ENCODE measurements around the gene DTX3L. TPM values are rescaled to one million over a fixed set of nuclear protein-coding genes. Genes with fewer than 3 reads are reported as not detected.

Gene DTX3L
- total RNA-seq, 2 donors from 2014 or later, result 30.4 to 65.2 TPM

GRCh38 chr3:122582390-122582789 lies 18.3 kb downstream of the DTX3L start:
- H3K36me3 Mint-ChIP-seq, result peaks cover 18 to 67% of the 10 kb centered on the region in 2 donors

GRCh38 chr3:122586098-122586497 lies 22.0 kb downstream of the DTX3L start:
- Mint-ChIP-seq H3K27ac (peak overlapping the region in 1 of 2 donors; percentile 39), H3K9me3 (peaks cover 11 to 26% of the 10 kb centered on the region in 2 donors), H3K36me3 (peaks cover 15 to 52% of the 10 kb centered on the region in 2 donors)
- ATAC-seq (peak in 1 of 2 donors; percentile 44), DNase-seq (ENCODE audit: low spot score in 2 of 2) (no peak)

More at GRCh38 chr3:122582390-122582789, 18.3 kb downstream of the DTX3L start:
- DNase-seq (ENCODE audit: low spot score in 2 of 2) (no peak), ATAC-seq (no peak)
- Mint-ChIP-seq H3K27ac (no peak overlapping the region), H3K9me3 (peaks cover 11 to 27% of the 10 kb centered on the region in 2 donors)

GRCh38 chr3:122586773-122587485 lies 22.8 kb downstream of the DTX3L start:
- ATAC-seq (peak in 1 of 2 donors; percentile 71), DNase-seq (ENCODE audit: low spot score in 2 of 2) (no peak)
- H3K9me3 Mint-ChIP-seq, result peaks cover 5 to 18% of the 10 kb centered on the region in 2 donors
- peak overlapping the region in 1 of 2 donors; percentile 39 for H3K27ac Mint-ChIP-seq
- peaks cover 8 to 44% of the 10 kb centered on the region in 2 donors for H3K36me3 Mint-ChIP-seq

- H3K36me3 Mint-ChIP-seq, result peaks cover 3 to 38% of the 10 kb centered on the region in 2 donors
- no peak for DNase-seq (ENCODE audit: low spot score in 2 of 2)
- H3K27ac Mint-ChIP-seq, result no peak overlapping the region
- ATAC-seq, result no peak
- peaks cover 1 to 11% of the 10 kb centered on the region in 2 donors for H3K9me3 Mint-ChIP-seq
Measured at GRCh38 chr3:122587572-122587971, 23.4 kb downstream of the DTX3L start.

GRCh38 chr3:122589297-122589696 lies 25.2 kb downstream of the DTX3L start:
- DNase-seq (ENCODE audit: low spot score in 2 of 2), result no peak
- Mint-ChIP-seq H3K36me3 (peaks cover 0 to 20% of the 10 kb centered on the region in 2 donors), H3K27ac (no peak overlapping the region), H3K9me3 (no peaks in the 10 kb centered on the region)
- peak in 1 of 2 donors; percentile 52 for ATAC-seq

GRCh38 chr3:122590610-122591009 lies 26.5 kb downstream of the DTX3L start:
- DNase-seq (ENCODE audit: low spot score in 2 of 2) (no peak), ATAC-seq (no peak)
- Mint-ChIP-seq H3K36me3 (peaks cover 0 to 10% of the 10 kb centered on the region in 2 donors), H3K27ac (no peak overlapping the region), H3K9me3 (peaks cover 0 to 2% of the 10 kb centered on the region in 2 donors)

GRCh38 chr3:122594025-122594424 lies 29.9 kb downstream of the DTX3L start:
- peaks cover 5 to 7% of the 10 kb centered on the region in 2 donors for H3K36me3 Mint-ChIP-seq
- no peak overlapping the region for H3K27ac Mint-ChIP-seq
- no peak for ATAC-seq
- DNase-seq (ENCODE audit: low spot score in 2 of 2), result no peak
- H3K9me3 Mint-ChIP-seq, result peaks cover 0 to 9% of the 10 kb centered on the region in 2 donors

GRCh38 chr3:122598151-122598550 lies 34.0 kb downstream of the DTX3L start:
- H3K9me3 Mint-ChIP-seq, result peaks cover 0 to 11% of the 10 kb centered on the region in 2 donors
- no peak for ATAC-seq

GRCh38 chr3:122598556-122598955 lies 34.4 kb downstream of the DTX3L start:
- Mint-ChIP-seq H3K27ac (no peak overlapping the region), H3K9me3 (peaks cover 0 to 14% of the 10 kb centered on the region in 2 donors), H3K36me3 (peaks cover 5 to 14% of the 10 kb centered on the region in 2 donors)
- ATAC-seq (no peak), DNase-seq (ENCODE audit: low spot score in 2 of 2) (no peak)

More at GRCh38 chr3:122598151-122598550, 34.0 kb downstream of the DTX3L start:
- Mint-ChIP-seq H3K36me3 (peaks cover 5 to 10% of the 10 kb centered on the region in 2 donors), H3K27ac (no peak overlapping the region)
- no peak for DNase-seq (ENCODE audit: low spot score in 2 of 2)

GRCh38 chr3:122602011-122602710 lies 38.0 kb downstream of the DTX3L start:
- DNase-seq (ENCODE audit: low spot score in 2 of 2), result no peak
- Mint-ChIP-seq H3K36me3 (peaks cover 0 to 12% of the 10 kb centered on the region in 2 donors), H3K9me3 (peaks cover 0 to 5% of the 10 kb centered on the region in 2 donors), H3K27ac (no peak overlapping the region)
- no peak for ATAC-seq

GRCh38 chr3:122603056-122603455 lies 38.9 kb downstream of the DTX3L start:
- peaks cover 0 to 9% of the 10 kb centered on the region in 2 donors for H3K9me3 Mint-ChIP-seq
- ATAC-seq, result no peak
- DNase-seq (ENCODE audit: low spot score in 2 of 2), result no peak
- H3K36me3 Mint-ChIP-seq, result peaks cover 0 to 19% of the 10 kb centered on the region in 2 donors
- H3K27ac Mint-ChIP-seq, result no peak overlapping the region

- no peak for ATAC-seq
- H3K27ac Mint-ChIP-seq, result no peak overlapping the region
- peaks cover 7 to 15% of the 10 kb centered on the region in 2 donors for H3K9me3 Mint-ChIP-seq
- no peak for DNase-seq (ENCODE audit: low spot score in 2 of 2)
- peaks cover 9 to 31% of the 10 kb centered on the region in 2 donors for H3K36me3 Mint-ChIP-seq
Measured at GRCh38 chr3:122606330-122606729, 42.2 kb downstream of the DTX3L start.

GRCh38 chr3:122608916-122609315 lies 44.8 kb downstream of the DTX3L start:
- peak overlapping the region; percentile 90 to 93 for H3K27ac Mint-ChIP-seq
- ATAC-seq (no peak), DNase-seq (ENCODE audit: low spot score in 2 of 2) (no peak)
- peaks cover 7 to 13% of the 10 kb centered on the region in 2 donors for H3K9me3 Mint-ChIP-seq
- H3K36me3 Mint-ChIP-seq, result peaks cover 14 to 41% of the 10 kb centered on the region in 2 donors

GRCh38 chr3:122609798-122610559 lies 45.8 kb downstream of the DTX3L start:
- DNase-seq (ENCODE audit: low spot score in 2 of 2), result peak in 1 of 2 donors; percentile 35
- peak; percentile 96 for ATAC-seq
- Mint-ChIP-seq H3K36me3 (peaks cover 14 to 39% of the 10 kb centered on the region in 2 donors), H3K9me3 (peaks cover 7 to 13% of the 10 kb centered on the region in 2 donors), H3K27ac (peak overlapping the region; percentile 0 to 90)

- peak overlapping the region in 1 of 2 donors; percentile 14 for H3K27ac Mint-ChIP-seq
- H3K9me3 Mint-ChIP-seq, result peaks cover 7 to 11% of the 10 kb centered on the region in 2 donors
- peaks cover 14 to 36% of the 10 kb centered on the region in 2 donors for H3K36me3 Mint-ChIP-seq
- ATAC-seq (no peak), DNase-seq (ENCODE audit: low spot score in 2 of 2) (no peak)
Measured at GRCh38 chr3:122612696-122613095, 48.6 kb downstream of the DTX3L start.

GRCh38 chr3:122615303-122615702 lies 51.2 kb downstream of the DTX3L start:
- peaks cover 5 to 9% of the 10 kb centered on the region in 2 donors for H3K9me3 Mint-ChIP-seq
- no peak for ATAC-seq
- peaks cover 12 to 30% of the 10 kb centered on the region in 2 donors for H3K36me3 Mint-ChIP-seq
- DNase-seq (ENCODE audit: low spot score in 2 of 2), result no peak
- no peak overlapping the region for H3K27ac Mint-ChIP-seq

Measured in activated naive CD4-positive, alpha-beta T cell treated with anti-CD3 and anti-CD28 coated beads, Interleukin-2, amount 50 U/mL, for 72 hours (primary cell).